Right forelimb (tissue), 1 donor: ENCODE results near the gene UBAC1.

Source experiments
- DNase-seq: peaks from one replicate; pipeline ENCODE4 v3.0.0-alpha.2; 2018

Gene UBAC1

DNA sequence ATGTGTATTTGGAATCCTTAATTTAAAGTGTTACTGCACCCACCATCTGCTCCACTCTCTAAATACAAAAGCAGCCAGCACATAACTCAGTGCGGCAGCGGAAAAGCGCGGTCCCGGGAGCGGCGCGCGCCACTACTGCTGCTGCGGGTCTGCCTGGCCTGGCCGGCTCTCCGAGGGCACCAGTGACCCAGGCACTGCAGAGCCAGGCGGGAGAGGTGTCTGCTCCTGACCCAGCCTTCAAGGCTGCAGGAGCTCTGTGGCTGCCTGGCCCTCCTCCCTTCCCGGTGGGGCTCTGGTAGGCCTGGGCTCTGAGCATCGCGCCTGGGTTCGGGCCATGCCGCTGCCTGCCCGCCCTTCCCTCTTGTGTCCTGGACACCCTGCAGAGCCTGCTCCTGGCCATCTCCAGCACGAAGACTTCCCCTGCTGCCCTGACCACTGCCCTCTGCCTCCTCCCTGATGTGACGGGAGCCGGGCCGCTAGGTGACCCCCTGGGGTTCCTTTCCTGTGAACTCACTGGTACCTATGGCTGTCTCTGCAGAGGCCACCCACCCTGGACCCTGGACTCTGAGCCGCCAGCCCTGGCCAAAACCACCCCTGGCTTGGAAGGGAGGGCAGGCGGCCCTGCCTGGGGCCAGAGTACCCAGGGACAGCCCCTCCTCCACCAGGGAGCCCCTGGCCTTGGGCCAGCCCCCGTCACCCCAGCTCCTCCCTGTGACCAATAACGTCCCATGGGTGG is 32.8 kb upstream of the UBAC1 start:
- no peak for DNase-seq

DNA sequence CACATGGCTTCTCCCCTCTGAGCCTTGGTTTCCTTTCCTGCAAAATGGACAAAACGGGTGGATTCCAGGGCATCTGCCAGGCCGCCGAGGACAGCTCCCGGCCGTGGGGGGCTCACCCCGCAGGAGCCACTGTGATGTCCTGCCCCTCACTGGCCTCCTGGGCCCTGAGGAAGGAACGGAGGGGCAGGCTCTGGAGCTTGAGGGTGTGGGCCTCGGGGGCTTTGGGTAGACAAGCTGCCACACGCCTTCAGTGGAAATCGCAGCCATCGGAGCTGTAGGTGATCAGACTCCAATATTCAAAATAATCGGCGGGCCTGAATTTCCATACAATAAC is 32.2 kb upstream of the UBAC1 start:
- DNase-seq: no peak

DNA sequence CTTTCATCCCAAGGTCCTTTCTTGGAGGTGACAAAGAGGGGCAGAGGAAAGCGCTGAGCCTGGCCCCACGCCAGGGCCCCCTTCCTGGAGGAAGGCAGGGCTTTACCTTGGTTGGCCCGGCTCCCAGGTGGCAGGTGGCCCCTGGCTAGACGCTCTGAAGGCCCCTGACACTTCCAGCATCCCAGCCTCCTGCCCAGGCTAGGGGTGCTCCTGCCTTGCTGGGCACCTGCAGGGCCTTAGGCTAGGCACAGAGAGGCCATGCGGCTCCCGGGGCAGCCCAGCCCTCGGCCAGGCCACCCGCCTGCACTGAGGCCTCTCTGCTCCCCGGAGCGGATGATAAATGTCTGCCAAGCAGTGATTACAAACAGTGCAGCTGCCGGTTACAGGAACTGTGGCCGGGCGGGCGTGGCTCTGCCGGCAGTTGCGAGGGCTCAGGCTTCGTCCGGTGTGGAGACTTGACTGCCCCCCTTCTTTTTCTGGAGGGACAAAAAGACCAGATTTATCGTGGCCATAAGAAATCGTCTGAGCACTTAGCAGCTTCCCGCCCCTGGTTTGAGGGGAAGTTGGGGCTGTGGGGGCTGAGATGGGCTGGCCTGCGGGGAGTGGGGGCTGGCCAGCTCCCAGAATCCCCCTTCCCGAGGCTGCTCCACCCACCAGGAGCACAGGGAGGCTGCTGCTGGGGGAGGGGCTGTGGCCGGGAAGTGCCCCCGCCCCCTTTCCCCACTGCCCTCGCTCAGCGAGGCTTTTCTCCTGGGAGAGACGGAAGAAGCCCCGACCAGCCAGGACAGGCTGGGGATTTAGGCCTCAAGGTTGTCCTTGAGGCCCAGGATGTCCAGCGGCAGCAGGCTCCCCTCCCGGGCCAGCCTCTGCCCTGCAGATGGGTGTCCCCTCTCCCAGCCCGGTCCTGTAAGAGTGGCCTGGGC is 31.6 kb upstream of the UBAC1 start:
- peak; percentile 88 for DNase-seq

DNA sequence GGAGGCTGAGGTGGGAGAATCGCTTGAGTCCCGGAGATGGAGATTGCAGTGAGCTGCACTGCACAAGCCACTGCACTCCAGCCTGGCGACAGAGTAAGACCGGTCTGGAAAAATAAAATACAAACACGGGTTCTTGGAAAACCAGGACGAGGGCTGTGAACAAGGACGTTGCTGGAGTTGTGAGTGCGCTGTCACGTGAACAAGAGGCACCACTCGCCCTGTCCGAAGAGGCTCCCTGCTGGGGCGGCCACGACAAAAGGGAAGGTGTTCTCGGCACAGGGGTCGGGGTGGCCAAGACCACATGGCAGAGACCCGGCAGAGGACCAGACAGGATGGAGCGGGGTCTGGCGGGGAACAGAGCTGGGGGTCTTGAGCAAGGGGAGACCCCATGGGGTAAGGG is 30.6 kb upstream of the UBAC1 start:
- DNase-seq: no peak

DNA sequence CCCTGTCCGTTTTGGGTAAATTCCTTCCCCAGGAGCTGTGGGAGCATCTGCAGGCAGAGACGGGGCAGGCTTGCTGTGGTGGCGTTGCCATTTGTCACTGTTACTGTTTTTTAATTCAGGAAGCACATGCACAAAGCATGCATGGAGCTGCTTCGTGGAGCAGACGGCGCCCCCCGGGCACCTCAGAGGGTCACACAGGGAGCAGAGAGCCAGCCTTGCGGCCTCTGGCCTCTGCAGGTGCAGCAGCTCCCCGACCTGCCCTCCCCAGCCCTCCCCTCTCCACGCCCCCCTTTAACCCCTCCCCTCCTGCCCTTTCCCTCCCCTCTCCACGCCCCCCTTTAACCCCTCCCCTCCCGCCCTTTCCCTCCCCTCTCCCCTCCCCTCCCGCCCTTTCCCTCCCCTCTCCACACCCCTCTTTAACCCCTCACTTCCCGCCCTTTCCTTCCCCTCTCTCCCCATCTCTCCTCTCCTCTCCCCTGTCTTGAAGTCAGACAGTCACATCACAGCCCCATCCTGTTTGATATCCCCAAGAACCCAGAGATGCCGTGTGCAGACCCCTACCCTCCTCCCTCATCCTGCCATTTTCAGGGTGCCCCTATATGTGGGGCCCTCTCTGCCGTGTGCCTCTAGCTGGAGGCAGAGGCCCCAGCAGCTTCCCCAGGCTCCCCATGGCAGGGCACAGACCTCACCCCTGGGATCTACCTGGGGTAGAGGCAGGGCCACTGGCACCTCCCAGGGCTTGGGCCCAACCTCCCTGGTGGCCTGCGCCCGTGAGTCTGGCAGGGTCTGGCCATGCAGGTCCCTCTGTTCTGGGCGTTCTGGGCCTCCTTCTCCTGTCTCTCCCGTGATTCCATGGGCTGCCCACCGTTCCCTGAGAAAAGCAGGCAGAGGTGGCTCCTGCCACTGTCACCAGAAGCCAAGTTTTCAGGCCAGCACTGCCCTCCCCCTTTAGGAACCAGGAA is 29.6 kb upstream of the UBAC1 start:
- peak; percentile 81 for DNase-seq

DNA sequence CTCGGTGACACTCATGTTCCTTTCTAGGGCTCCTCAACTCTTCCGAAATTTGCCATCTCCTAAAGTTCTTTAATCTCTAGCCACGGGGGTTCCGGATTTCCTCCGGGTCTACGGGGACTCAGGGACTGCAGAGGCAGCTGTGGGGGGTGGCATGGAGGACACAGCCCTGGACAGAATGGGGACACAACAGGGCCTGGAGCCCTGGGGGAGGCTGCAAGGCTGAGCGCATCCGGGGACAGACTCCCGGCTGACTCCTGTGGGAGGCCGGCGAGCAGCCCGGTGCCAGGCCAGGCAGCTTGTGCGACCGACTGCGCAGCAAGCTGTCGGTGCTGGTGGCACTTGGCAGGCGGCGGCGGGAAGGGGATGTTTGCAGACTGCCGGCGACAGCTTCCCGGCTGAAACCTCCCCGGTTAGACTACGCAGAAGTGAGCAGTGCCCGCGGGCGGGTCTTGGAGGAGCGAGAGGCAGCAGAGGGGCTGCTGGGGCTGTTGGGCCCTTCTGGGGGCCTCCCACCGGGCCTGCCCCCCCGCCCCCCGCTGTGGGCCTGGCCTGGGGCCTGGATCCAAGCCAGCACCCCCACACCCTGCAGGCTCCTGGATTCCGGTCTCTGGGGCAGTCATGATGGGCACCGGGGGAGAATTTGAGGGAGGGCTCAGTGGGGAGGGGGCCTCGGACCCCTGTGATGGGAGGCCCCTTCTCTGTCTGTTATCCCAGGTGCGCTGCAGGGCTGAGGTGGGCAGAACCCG is 28.7 kb upstream of the UBAC1 start:
- DNase-seq: no peak

DNA sequence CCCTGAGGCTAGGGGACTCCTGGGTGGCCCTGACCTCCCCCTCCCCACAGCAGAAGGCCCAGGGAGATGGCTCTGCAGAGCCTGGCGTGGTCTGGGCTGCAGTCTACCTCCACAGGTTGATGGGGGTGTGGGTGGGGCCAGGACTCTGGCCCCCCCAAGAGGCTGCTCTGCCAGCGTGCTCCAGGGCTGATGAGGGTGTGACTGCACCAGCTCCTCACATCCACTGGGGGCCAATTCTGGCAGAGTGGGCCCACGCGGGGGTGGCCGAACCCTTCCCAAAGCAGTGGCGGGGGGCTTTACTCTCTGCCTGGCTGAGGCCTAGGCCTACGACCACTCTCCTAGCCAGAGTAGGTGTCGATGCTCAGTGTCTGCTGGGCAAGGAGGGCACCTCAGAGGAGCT is 28.0 kb upstream of the UBAC1 start:
- DNase-seq: no peak

DNA sequence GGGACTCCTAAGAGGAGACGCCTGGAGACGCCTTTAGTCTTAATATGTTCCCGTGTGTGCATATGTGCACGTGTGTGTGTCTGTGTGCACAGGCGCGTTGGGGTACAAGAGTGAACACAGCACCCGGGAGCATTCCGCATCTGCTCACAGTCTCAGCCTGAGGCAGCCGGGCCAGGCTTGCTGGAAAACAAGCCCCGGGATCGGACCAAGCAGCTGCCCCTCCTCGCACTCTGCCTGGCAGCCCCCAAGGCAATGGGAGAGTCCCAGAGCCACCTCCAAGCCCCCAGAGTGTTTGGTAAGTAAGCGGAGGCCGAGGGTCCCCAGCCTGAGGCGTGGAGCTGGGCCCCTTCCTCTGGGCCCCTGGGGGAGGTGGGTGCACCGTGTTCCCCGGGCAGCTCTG is 27.3 kb upstream of the UBAC1 start:
- no peak for DNase-seq

DNA sequence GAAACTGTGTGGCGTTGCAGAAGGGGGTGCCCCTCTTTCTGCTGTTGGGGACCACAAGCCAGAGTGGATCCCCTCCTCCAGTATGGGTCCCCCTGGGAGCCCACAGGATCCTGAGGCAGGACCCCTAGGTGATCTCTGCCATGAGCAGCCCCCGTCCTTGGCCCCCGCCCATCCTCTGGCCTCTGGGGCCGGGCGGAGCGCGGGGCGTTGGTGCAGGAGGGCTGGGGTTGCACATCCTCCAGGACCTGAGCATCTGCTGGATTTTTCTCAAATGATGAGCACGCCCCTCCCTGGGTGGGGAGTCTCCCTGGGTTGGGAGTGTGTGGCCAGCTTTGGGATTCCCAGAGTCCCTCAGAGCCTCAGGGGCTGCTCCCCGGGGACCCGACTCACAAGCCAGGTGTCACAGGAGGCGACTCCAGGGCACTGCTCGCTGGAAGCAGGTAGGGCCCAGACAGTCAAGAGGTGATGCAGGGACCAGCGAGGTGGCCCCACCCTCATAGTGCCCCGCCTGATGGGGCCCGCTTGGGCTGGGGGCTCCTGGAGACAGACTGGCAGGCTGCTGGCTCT is 26.7 kb upstream of the UBAC1 start:
- DNase-seq: no peak

DNA sequence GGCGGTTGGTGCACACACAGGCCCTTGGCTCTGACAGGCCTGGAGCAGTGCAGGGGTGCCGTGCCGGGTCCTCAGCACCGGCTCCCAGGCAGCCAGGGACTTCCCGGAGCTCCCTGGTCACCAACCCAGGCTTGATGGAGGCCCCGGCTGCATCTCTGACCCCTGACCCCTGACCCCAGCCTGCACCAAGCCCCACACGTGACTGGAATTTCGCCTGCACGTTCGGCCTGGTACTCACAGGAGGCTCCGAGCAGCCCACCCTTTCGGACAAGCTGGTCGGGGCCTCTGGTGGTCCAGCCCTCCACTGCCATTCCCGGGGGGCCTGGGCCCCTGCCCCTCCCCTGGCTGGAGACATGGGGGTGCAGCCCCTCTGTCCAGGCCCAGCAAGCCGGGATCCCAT is 25.4 kb upstream of the UBAC1 start:
- no peak for DNase-seq

DNA sequence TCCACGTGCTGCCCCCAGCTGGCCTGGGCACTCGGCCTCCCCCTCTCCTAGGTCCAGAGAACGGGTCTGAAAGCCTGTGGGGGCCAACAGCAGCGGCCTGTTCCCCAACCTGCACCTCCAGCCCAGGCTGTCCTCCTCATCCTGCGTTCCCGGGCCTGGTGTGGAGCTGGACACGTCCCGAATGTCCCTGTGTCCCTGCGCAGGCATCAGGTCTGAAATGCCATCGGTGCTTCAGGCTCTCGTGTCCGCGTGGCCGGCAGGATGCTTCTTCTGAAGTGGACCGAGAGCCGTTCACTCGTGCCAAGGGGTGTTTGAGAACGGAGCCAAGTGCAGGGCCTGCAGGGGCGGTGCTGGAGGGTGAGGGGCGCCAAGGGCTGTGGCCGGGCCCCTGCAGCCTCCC is 24.7 kb upstream of the UBAC1 start:
- no peak for DNase-seq

DNA sequence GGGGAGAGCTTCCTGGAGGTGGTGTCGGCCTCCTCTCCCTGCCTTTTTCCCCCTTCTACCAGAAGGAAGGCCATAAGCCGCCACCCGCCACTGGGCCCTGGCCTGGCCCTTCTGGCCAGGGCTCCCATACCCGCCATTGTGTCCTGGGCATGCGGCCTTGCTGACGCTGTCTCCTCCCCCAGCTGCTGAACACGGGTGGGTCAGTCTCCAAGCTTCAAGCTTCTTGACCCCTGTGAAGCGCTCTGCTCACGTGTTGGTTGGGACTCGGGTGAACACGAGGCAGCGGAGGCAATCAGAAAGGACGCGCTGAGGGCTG is 24.2 kb upstream of the UBAC1 start:
- DNase-seq: no peak

DNA sequence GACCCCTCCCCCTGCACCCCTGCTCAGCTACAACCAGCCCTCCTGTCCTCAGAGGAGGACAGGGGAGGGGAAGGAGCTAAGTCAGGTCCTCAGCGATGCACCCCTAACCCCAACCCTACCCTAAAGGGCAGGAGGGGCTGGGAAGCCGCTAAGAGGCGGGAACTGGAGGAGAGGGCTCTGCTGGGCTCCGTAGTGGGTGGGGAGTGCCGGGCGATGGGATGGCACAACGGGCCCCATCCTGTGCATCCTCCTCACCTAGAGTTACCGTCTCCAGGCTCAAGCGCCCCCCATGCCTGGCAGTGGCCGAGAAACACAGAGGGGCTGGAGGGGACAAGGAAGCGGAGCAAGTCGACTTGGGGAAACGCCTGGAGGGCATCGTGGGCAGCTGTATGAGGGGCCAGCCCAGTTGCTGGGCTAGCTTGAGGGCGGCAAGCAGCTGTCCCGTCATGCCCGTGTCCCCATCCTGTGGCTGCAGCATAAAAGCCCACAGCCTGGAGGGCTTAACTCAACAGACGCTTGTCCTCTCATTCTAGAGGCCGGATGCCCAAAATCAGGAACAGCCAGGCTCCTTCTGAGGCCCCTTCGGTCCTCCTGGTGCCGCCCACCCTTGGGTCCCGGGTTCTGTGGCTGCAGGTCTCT is 23.0 kb upstream of the UBAC1 start:
- no peak for DNase-seq

DNA sequence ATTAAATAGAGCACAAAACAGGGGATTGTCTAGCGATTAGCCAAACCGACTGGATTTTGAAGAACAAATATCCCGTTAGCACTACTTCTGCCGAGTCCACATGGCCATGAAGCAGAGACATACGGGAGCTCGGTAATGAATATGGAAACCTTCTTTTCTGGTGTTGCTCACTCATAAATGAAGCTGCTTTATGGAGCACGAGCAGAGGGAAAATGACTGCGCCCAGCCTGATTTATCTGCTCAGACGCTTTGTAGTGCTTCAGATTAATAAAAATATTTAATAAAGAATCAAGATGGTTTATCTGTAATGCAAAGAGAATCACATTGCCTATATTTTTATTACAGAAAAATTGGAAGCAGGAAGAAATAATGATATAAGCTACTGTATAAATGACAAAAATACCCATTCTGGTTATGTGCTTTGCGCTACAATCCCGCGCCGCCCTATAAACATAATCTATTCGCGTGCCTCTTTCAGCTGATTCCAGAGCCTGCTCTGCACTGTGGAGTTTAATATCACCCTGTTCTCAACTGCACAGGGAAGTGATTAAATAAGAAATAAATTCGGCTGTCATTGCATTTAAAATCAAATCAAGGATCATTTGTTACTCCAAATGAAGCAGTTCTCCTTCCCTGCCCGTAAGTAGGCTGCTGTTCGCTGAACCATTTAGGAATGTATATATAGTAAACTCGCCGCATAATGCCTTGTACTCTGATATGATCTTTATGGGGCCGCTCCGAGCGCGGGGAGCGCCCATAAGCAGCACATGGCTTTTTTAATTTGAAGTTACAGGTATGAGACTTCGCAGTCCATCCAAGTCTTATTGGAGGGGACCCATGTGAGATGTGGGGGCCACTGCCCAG is 22.3 kb upstream of the UBAC1 start:
- DNase-seq: no peak

DNA sequence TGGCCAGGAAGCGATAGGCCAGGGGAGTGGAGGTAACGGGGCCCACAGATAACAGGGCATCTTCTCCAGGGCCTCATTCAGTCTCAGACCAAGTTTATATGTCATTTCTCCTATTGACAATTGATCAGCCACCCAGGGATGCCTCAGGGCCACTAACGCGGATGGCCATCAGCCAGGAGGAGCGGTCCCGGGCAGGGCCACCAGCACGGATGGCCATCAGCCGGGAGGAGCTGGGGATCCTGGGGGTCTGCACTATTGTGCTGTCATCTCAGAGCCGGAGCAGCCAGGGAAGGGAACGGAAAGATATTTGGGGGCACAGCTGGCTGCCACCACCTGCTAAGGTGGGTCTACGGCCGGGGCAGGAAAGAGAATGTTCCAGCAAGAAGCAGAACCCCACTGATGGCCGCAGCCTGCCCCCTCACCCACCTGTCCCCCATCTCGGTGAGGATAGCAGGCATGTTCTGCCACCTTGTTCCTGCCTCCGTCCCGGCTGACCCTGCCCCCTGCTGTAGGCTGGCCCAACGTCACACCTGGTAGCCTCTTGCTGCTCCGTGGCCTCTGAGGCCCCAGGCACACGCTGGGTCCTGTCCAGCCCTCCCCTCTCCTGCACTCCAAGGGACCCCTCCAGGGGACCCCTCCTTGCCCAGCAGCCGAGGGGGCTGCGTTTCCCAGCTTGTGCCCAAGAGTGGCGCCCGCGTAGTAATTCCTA is 21.5 kb upstream of the UBAC1 start:
- no peak for DNase-seq

DNA sequence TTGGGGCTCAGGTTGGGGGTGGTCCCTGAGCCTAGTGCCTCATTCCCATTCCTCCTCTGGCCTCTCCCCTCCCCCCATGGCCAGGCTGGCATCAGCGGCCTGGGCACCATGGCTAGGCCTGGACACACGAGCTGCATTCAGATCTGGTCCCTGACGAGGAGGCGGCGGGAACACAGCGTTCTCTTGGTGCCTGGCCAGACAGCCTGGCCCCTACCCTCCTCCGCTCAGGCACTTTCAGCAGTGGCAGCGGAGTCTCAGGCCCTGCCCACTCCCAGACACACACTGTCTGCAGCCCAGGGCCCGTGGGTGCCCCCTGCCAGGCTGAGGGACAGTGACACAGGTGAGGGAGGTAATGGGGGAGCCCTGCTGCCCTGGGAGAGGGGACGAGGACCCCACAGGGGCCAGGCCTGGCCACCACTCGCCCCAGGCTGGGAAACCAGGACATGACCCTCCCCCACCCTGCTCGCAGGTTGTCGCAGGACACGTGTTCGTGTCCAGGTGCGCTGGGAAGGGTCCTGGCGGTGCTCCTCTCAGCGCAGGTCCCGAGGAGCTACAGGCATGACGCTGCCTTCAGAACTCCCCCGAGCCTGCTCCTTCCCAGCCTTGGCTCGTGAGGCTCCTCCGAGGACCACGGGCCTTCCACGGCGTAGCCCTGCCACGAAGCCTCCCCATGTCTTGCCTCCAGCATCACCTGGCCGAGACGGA is 19.9 kb upstream of the UBAC1 start:
- DNase-seq: no peak

DNA sequence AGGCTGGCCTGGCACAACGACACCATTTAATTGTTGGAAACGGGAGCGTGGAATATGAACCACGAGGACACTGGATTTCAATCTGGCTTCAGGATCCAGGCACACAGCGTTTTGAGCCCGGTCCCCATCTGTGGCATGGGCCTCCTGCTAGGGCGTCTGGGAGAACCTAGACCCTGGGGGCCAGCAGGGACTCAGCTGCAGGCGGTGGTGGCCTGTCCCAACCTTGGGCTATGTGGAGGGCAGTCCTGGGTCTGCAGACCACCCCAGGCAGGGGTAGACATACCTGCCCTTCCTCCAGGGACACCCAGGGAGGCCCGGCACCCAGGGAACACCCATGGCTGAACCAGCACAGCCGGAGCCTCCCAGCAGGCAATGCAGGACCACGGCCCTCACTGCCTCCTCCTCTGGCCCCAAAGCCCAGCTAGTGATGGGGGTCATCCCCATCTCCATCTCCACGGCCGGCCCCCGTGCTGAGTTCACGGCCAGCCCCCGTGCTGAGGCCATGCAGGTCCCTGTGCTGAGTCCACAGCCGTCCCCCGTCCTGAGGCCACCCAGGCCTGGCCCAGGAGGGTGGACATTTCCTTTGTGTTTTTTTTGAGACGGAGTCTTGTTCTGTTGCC is 18.5 kb upstream of the UBAC1 start:
- DNase-seq: no peak

DNA sequence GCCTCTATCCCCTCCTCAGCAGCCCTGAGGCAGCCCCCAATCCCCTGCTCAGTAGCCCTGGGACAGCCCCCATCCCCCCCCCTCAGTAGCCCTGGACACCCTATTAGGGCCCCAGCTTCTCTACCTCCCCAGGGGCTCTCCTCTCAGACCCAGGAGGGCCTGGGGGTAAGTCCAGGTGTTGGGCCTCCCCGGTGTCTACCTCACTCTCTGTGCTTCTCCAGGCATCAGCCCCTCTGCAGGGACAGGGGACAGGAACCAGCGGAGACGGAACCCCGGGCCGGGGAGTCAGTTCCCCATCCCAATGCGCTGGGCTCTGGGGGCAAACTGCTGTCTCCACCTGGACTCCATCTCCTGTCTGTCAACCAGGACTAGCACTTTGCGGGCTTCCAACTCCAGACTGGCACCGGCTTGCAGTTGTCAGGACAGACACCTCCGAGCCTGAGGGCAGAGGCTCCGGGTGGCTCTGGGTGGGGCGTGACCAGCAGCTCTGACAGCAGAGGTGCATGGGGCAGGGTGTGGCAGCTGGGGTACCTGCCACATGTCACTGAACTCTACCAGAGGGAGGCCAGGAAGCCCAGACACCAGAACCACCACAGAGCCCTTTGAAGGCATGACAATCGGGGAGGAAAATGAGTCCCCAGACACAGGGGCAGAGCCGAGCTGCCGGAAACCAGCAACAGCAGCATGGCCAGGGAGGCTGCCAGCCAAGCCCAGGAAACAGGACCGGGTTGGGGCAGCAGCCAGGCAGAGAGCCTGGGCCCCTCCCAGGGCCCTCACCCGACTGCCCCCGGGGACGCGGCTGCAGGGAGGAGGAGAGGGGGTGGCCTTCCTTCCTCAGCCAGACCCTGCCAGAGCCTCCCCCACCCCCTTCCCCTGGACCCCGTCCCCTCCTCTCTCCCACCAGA is 17.7 kb upstream of the UBAC1 start:
- DNase-seq: no peak
